Upper lobe of left lung (tissue), 4 donors: ENCODE measurements around the gene KIF13A.

ENCODE experiments used
- CTCF ChIP-seq, 6 experiments: fragments of 450-650 bp in 4 of 6; fragments of 200-600 bp in 2 of 6; sonication (generic) in 2 of 6; IDR thresholded peaks; one replicate each; pipeline ENCODE4 v1.5.1; 2016 to 2019; ENCODE audit warnings: antibody characterized with exemption in 6 of 6
- POLR2A ChIP-seq, 4 donors: fragments of 450-650 bp; IDR thresholded peaks; one replicate each; pipeline ENCODE4 v1.5.1; 2016 to 2017; ENCODE audit warnings: antibody characterized with exemption in 4 of 4, mild to moderate bottlenecking in 2 of 4
- POLR2AphosphoS5 ChIP-seq, 2 donors: sonication (generic); formaldehyde crosslinking; IDR thresholded peaks; one replicate each; pipeline ENCODE4 v1.5.1; 2017; ENCODE audit warnings: antibody characterized with exemption in 2 of 2

GRCh38 chr6:17861361-17861760 is 126.1 kb downstream of the KIF13A start:
- TF ChIP-seq CTCF (IDR thresholded peaks at IDR 0.05) = no peak
- no peak for TF ChIP-seq POLR2AphosphoS5 (IDR thresholded peaks at IDR 0.05)
- TF ChIP-seq POLR2A (IDR thresholded peaks at IDR 0.05) = no peak
